H1 (cell line): ENCODE measurements around the gene VWA7. TPM values are rescaled to one million over a fixed set of nuclear protein-coding genes. Genes with fewer than 3 reads are reported as not detected.

ENCODE experiments used
- CTCF ChIA-PET: fragments of 300-600 bp; sonication (Branson Sonifier 250); formaldehyde crosslinking; loops from one replicate; lab custom pipeline; 2021; ENCODE audit not compliant: partially characterized antibody; lab: Charles Lee
- POLR2A ChIA-PET: fragments of 300-600 bp; sonication (Branson Sonifier 250); formaldehyde crosslinking; loops from one replicate; lab custom pipeline; 2021; ENCODE audit warnings: inconsistent platforms; ENCODE audit not compliant: partially characterized antibody; lab: Charles Lee
- DNase-seq, 2 experiments: peaks; one replicate each; pipeline versions ENCODE4 v3.0.0 to v3.0.0-alpha.2; 2010 to 2022; ENCODE audit warnings: low spot score in 2 of 2, low read depth in 1 of 2, mixed read lengths in 1 of 2
- FAIRE-seq: peaks from 2 replicates; lab custom pipeline; 2011; peaks lifted over from hg19 to GRCh38; lab: Jason Lieb, UNC
- H2AFZ ChIP-seq: 2 replicates; pipeline ENCODE4 v1.8.1; 2012; ENCODE audit warnings: low read length, inconsistent platforms
- H2AK5ac ChIP-seq: 2 replicates; pipeline ENCODE4 v1.6.1; 2013; ENCODE audit warnings: low read depth, low read length
- H2BK120ac ChIP-seq: replicated peaks from 2 replicates; pipeline ENCODE3; 2013; ENCODE audit warnings: low read depth, low read length, inconsistent platforms
- H2BK12ac ChIP-seq: 2 replicates; pipeline ENCODE4 v1.6.1; 2013; ENCODE audit warnings: low read depth, low read length
- H2BK15ac ChIP-seq: 2 replicates; pipeline ENCODE4 v1.6.1; 2013; ENCODE audit warnings: low read length
- H2BK20ac ChIP-seq: 2 replicates; pipeline ENCODE4 v1.6.1; 2013; ENCODE audit warnings: low read length
- H2BK5ac ChIP-seq: 2 replicates; pipeline ENCODE4 v1.6.1; 2013; ENCODE audit warnings: low read depth, low read length
- H3K14ac ChIP-seq: 2 replicates; pipeline ENCODE4 v1.6.1; 2013; ENCODE audit warnings: inconsistent platforms; ENCODE audit not compliant: insufficient read length
- H3K18ac ChIP-seq: 2 replicates; pipeline ENCODE4 v1.6.1; 2013; ENCODE audit warnings: low read length; ENCODE audit errors: extremely low read depth
- H3K23ac ChIP-seq: 2 replicates; pipeline ENCODE4 v1.6.1; 2013; ENCODE audit warnings: inconsistent platforms; ENCODE audit not compliant: insufficient read length
- H3K23me2 ChIP-seq: 2 replicates; pipeline ENCODE4 v1.6.1; 2013; ENCODE audit warnings: low read depth, low read length
- H3K27ac ChIP-seq: 2 replicates; pipeline ENCODE4 v1.6.1; 2011; ENCODE audit warnings: low read depth, low read length, inconsistent platforms
- H3K27me3 ChIP-seq, 4 experiments: replicated peaks in 1 of 4; 1 replicate in 1 of 4; 2 replicates in 3 of 4; pipeline versions ENCODE4 v1.6.1 to v1.8.1; 2011 to 2013; ENCODE audit warnings: low read length in 3 of 4, mild to moderate bottlenecking in 3 of 4, inconsistent platforms in 2 of 4, mixed read lengths in 2 of 4, moderate library complexity in 1 of 4; ENCODE audit not compliant: control insufficient read depth in 3 of 4, insufficient read depth in 3 of 4; ENCODE audit errors: extremely low read depth in 1 of 4
- H3K36me3 ChIP-seq, 4 experiments: 2 replicates each; pipeline versions ENCODE4 v1.6.1 to v1.8.1; 2011 to 2013; ENCODE audit warnings: mild to moderate bottlenecking in 4 of 4, low read length in 3 of 4, moderate library complexity in 2 of 4, control low read depth in 1 of 4, inconsistent platforms in 1 of 4; ENCODE audit not compliant: insufficient read depth in 4 of 4, control insufficient read depth in 2 of 4
- H3K4ac ChIP-seq: replicated peaks from 2 replicates; pipeline ENCODE3; 2013; ENCODE audit warnings: low read length, low read depth, mixed read lengths, inconsistent platforms; ENCODE audit not compliant: insufficient read length
- H3K4me1 ChIP-seq, 4 experiments: replicated peaks in 1 of 4; 1 replicate in 1 of 4; 2 replicates in 3 of 4; pipeline versions ENCODE4 v1.6.1 to v1.8.1; 2011 to 2013; ENCODE audit warnings: low read length in 3 of 4, inconsistent platforms in 2 of 4, mixed read lengths in 1 of 4; ENCODE audit not compliant: insufficient read depth in 4 of 4, control insufficient read depth in 3 of 4
- H3K4me2 ChIP-seq, 2 experiments: 2 replicates each; pipeline versions ENCODE4 v1.6.1 to v1.8.1; 2011 to 2013; ENCODE audit warnings: low read depth in 2 of 2, low read length in 2 of 2, control low read depth in 1 of 2, inconsistent platforms in 1 of 2, mild to moderate bottlenecking in 1 of 2; ENCODE audit not compliant: insufficient read depth in 1 of 2
- H3K4me3 ChIP-seq, 4 experiments: fragments of 200-600, 300-600 bp in 1 of 4; sonication (generic), shearing (Covaris generic), sonication (Bioruptor Twin) in 1 of 4; 2 replicates each; pipeline versions ENCODE4 v1.5.1 to v1.8.1; 2011 to 2016; ENCODE audit warnings: low read length in 4 of 4, low read depth in 3 of 4, control low read depth in 2 of 4, inconsistent platforms in 2 of 4, mild to moderate bottlenecking in 2 of 4, mixed read lengths in 1 of 4, moderate library complexity in 1 of 4; ENCODE audit not compliant: insufficient read depth in 2 of 4; ENCODE audit errors: extremely low read depth in 1 of 4
- H3K56ac ChIP-seq: replicated peaks from 2 replicates; pipeline ENCODE3; 2013; ENCODE audit warnings: low read depth, mild to moderate bottlenecking, mixed read lengths, low read length, inconsistent platforms; ENCODE audit not compliant: insufficient read length
- H3K79me1 ChIP-seq: 2 replicates; pipeline ENCODE4 v1.6.1; 2013; ENCODE audit warnings: low read depth, low read length, control low read depth
- H3K79me2 ChIP-seq, 2 experiments: 2 replicates each; pipeline versions ENCODE4 v1.6.1 to v1.8.1; 2012 to 2013; ENCODE audit warnings: low read length in 2 of 2, mild to moderate bottlenecking in 2 of 2, inconsistent platforms in 1 of 2; ENCODE audit not compliant: insufficient read depth in 2 of 2, control insufficient read depth in 1 of 2
- H3K9ac ChIP-seq, 4 experiments: replicated peaks in 1 of 4; 1 replicate in 1 of 4; 2 replicates in 3 of 4; pipeline versions ENCODE4 v1.6.1 to v1.8.1; 2011 to 2013; ENCODE audit warnings: low read depth in 3 of 4, low read length in 3 of 4, control low read depth in 2 of 4, mild to moderate bottlenecking in 2 of 4, moderate library complexity in 2 of 4, inconsistent platforms in 1 of 4; ENCODE audit errors: extremely low read depth in 1 of 4
- H3K9me3 ChIP-seq, 2 experiments: 2 replicates each; pipeline versions ENCODE4 v1.6.1 to v1.8.1; 2012 to 2013; ENCODE audit warnings: mild to moderate bottlenecking in 2 of 2, moderate library complexity in 2 of 2, control low read depth in 1 of 2, inconsistent platforms in 1 of 2, low read depth in 1 of 2, low read length in 1 of 2, mixed read lengths in 1 of 2; ENCODE audit not compliant: insufficient read depth in 2 of 2
- H4K20me1 ChIP-seq, 2 experiments: replicated peaks in 1 of 2; 2 replicates each; pipeline versions ENCODE3 to v1.8.1; 2011 to 2013; ENCODE audit warnings: inconsistent platforms in 2 of 2, low read length in 2 of 2, mild to moderate bottlenecking in 1 of 2; ENCODE audit not compliant: insufficient read depth in 2 of 2, control insufficient read depth in 1 of 2
- H4K5ac ChIP-seq: 2 replicates; pipeline ENCODE4 v1.6.1; 2013; ENCODE audit warnings: low read length, low read depth, mixed read lengths, inconsistent platforms; ENCODE audit not compliant: insufficient read length
- H4K8ac ChIP-seq: 2 replicates; pipeline ENCODE4 v1.8.0; 2013; ENCODE audit warnings: mild to moderate bottlenecking, moderate library complexity, low read length, inconsistent platforms; ENCODE audit not compliant: insufficient read depth; ENCODE audit errors: extremely low read depth
- H4K91ac ChIP-seq: replicated peaks from 2 replicates; pipeline ENCODE3; 2013; ENCODE audit warnings: low read length, mixed read lengths, inconsistent platforms; ENCODE audit not compliant: insufficient read length
- NRF1 ChIP-seq: IDR thresholded peaks from 2 replicates; pipeline ENCODE4 v1.6.1; 2011; ENCODE audit warnings: mild to moderate bottlenecking, low read depth, low read length, improper control_type of control experiment
- POLR2A ChIP-seq, 2 experiments: IDR thresholded peaks; 1 replicate in 1 of 2; 2 replicates in 1 of 2; pipeline ENCODE4 v1.6.1; 2011; ENCODE audit warnings: low read depth in 2 of 2, low read length in 2 of 2, mild to moderate bottlenecking in 2 of 2; ENCODE audit errors: control extremely low read depth in 1 of 2
- SP1 ChIP-seq: IDR thresholded peaks from 2 replicates; pipeline ENCODE4 v1.6.1; 2011; ENCODE audit warnings: low read depth, low read length
- WGBS, 2 experiments: shearing (Covaris generic) in 1 of 2; methylation state at CpG; one replicate each; pipeline versions ENCODE4 v1.1.6 to v1.1.7; 2013 to 2015; ENCODE audit warnings: low lambda C conversion rate in 2 of 2, mixed read lengths in 2 of 2, inconsistent platforms in 1 of 2, low coverage in 1 of 2, missing lambda C conversion rate in 1 of 2; ENCODE audit not compliant: insufficient replicate concordance in 2 of 2, insufficient coverage in 1 of 2, insufficient read length in 1 of 2; ENCODE audit errors: extremely low coverage in 1 of 2, missing lambda C conversion rate in 1 of 2; 5-methylcytosine and 5-hydroxymethylcytosine counted together
- polyA plus RNA-seq, 7 experiments: library from polyadenylated mRNA; depleted of rRNA in 3 of 7; stranded (reverse) in 5 of 7; unstranded in 2 of 7; fragments of >200 nt in 5 of 7; fragments of 200-250 nt in 2 of 7; gene quantifications; 1 replicate in 5 of 7; 2 replicates in 1 of 7; 4 replicates in 1 of 7; pipeline versions ENCODE4 v1.2.1 to v1.2.3, GENCODE V29; 2011 to 2013; ENCODE audit warnings: missing spikeins in 2 of 7, mixed read lengths in 2 of 7
- total RNA-seq: library from RNA; stranded (reverse); fragmentation: NEBNext Ultra II Directional; extraction: Animal tissue kit (Norgen Biotek cat#: 25700); gene quantifications from 2 replicates; pipeline ENCODE4 v1.2.1, GENCODE V29; 2021

The VWA7 gene
- total and polyA plus RNA-seq, 2 of the 8 experiments (the other 6 are each of a cell fraction or from before 2014, with no cell fraction given): 0.82 to 2.1 TPM

GRCh38 chr6:31776485-31776988, 591 bp downstream of the VWA7 start:
- H3K23ac ChIP-seq: no peak overlapping the region
- H2AFZ ChIP-seq: no peak overlapping the region
- 0 out of 2 replicates have a peak, but pooled peaks cover 1% of the 10 kb centered on the region for H3K23me2 ChIP-seq
- no peak overlapping the region for H2AK5ac ChIP-seq
- no peak overlapping the region for H3K4me3 ChIP-seq
- CTCF ChIA-PET: interaction anchor here (1.2 to 14.4 kb wide), 4 partner anchors 8 to 39 kb away, joined by 3 to 228 read pairs (median 4); partner anchors contain the start of gene VARS1
- H2BK120ac ChIP-seq: no peak overlapping the region
- peak in 1 of 2 experiments; percentile 47; a peak in 1 of 3 replicates for TF ChIP-seq POLR2A (IDR thresholded peaks at IDR 0.05; ENCODE audit: control extremely low read depth in 1 of 2, low read depth in 2 of 2, low read length in 2 of 2)
- no peak for TF ChIP-seq SP1
- no peak for TF ChIP-seq NRF1
- TF ChIP-seq, all 59 proteins: peak for 1
- Histone ChIP-seq H3K79me1 (no peaks in the 10 kb centered on the region), H2BK5ac (no peak overlapping the region), H3K4ac (no peak overlapping the region), H3K9me3 (no peaks in the 10 kb centered on the region), H3K4me2 (peak overlapping the region in 1 of 2 experiments; percentile 51; a peak in 1 of 4 replicates), H3K27me3 (no peaks in the 10 kb centered on the region), H3K18ac (no peak overlapping the region), H4K5ac (no peak overlapping the region), H3K4me1 (peaks cover 0 to 7% (median 3%) of the 10 kb centered on the region in 4 experiments; a peak in 4 of 7 replicates), H4K8ac (peak overlapping the region; percentile 40; the same call in 1 of the 2 replicates), H3K9ac (no peak overlapping the region), H2BK15ac (no peak overlapping the region), H3K14ac (no peak overlapping the region), H3K27ac (no peak overlapping the region), H3K56ac (no peak overlapping the region), H3K36me3 (peaks cover 6 to 33% (median 26%) of the 10 kb centered on the region in 4 experiments; a peak in 7 of 8 replicates), H3K79me2 (no peaks in the 10 kb centered on the region), H4K91ac (no peak overlapping the region), H2BK20ac (no peak overlapping the region), H2BK12ac (no peak overlapping the region), H4K20me1 (no peaks in the 10 kb centered on the region)
- DNase-seq (no peak), FAIRE-seq (no peak)
- WGBS, 2 experiments: 86% methylated on average over 9 of the region's 14 CpGs; no CpG with 5 or more reads in 1 of the 2 experiments
- POLR2A ChIA-PET: interaction anchor here (0.7 to 10.7 kb wide), 9 partner anchors 11 to 136 kb away, joined by 3 to 85 read pairs (median 10); partner anchors contain the start of genes DDAH2, HSPA1B, MSH5 and VARS1
